C4-2B (cell line): ENCODE results near the gene ARHGAP42.

Source experiments
- ZFX ChIP-seq: fragments of 450-650 bp; IDR thresholded peaks from 2 replicates; pipeline ENCODE4 v1.6.1; 2017
- TF ChIP-seq, protein P1 (sequence below): fragments of 450-650 bp; conservative IDR thresholded peaks from 2 replicates; pipeline ENCODE4 v1.5.1; 2017; ENCODE audit warnings: mild to moderate bottlenecking

DNA sequence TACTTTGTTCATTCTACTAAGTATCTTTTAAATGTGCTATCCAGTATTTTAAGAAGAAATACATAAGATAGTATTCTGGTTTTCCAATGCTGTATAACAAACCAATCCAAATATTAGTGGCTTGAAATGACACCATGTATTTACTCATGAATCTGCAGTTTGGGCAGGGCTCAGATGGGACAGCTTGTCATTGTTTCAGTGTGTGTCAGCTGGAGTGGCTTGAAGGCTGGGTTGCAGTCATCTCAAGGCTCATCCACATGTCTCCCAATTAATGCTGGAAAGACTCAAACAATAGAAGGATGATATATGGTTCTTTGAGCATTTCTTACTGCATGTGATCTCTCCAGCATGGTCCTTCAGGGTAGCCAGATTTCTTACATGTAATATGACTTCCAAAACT, 146.2 kb downstream of the ARHGAP42 start:
- TF ChIP-seq, protein P1, sequence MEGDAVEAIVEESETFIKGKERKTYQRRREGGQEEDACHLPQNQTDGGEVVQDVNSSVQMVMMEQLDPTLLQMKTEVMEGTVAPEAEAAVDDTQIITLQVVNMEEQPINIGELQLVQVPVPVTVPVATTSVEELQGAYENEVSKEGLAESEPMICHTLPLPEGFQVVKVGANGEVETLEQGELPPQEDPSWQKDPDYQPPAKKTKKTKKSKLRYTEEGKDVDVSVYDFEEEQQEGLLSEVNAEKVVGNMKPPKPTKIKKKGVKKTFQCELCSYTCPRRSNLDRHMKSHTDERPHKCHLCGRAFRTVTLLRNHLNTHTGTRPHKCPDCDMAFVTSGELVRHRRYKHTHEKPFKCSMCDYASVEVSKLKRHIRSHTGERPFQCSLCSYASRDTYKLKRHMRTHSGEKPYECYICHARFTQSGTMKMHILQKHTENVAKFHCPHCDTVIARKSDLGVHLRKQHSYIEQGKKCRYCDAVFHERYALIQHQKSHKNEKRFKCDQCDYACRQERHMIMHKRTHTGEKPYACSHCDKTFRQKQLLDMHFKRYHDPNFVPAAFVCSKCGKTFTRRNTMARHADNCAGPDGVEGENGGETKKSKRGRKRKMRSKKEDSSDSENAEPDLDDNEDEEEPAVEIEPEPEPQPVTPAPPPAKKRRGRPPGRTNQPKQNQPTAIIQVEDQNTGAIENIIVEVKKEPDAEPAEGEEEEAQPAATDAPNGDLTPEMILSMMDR = no peak
- TF ChIP-seq ZFX = no peak
